Amniotic epithelial cell (primary cell): ENCODE measurements around the gene SLC6A5.

Experiments
- DNase-seq: peaks from one replicate; pipeline ENCODE4 v3.0.0-alpha.2; 2010; ENCODE audit warnings: low read depth

SLC6A5 gene

GRCh38 chr11:20620988-20621387 is 21.6 kb downstream of the SLC6A5 start:
- DNase-seq: no peak

GRCh38 chr11:20621679-20622078 is 22.3 kb downstream of the SLC6A5 start:
- DNase-seq: no peak

- no peak for DNase-seq
These were observed 23.8 kb downstream of the SLC6A5 start for GRCh38 chr11:20623252-20623651.

GRCh38 chr11:20626279-20626678 is 26.9 kb downstream of the SLC6A5 start:
- DNase-seq: no peak

- no peak for DNase-seq
These were observed 27.6 kb downstream of the SLC6A5 start for GRCh38 chr11:20627026-20627425.

DNA sequence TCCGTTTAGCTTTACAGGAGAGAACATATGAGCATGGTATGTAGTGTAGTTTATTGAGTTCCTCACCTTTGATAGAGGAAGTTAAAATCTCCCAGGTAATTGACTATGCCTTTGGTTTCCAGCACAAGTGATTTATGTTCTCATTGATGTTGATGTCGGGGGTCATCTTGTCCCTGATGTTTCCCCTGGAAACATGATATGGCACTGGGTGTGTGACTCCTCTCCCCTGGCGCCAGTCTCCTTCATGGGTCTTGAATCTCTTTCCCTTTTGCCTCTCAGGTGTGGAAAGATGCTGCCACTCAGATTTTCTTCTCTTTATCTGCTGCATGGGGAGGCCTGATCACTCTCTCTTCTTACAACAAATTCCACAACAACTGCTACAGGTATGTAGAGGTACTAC is 28.3 kb downstream of the SLC6A5 start:
- no peak for DNase-seq

DNA sequence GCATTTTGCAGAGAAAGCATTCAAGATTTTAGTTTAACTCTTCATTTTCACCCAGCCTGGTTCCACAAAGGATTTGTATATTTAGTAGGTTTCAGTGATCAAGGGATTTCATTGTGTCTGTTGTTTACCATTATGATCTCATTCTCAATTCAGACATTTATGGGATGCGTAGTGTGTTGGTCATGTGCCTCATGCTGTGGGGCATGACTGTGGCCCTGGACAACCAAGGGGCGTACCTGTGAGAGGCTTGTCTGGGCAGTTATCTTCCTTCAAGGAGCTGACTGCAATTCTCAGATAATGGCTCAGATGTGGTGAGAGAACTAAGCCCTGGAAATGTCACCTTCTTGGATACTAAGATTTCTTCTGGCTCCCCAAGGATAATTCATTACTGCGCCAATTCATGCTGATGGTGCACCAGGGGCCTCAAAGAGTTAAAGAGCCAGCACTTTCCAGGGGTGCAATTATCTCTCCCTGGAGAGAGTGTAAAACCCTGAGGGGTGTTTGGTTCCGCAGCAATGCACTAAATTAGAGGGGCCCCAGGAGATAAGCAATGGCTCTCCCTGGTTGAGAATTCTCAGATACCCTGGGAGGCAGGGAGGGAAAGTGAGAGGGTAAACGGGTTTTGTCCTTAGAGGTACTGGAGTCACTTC is 32.2 kb downstream of the SLC6A5 start:
- DNase-seq: no peak

DNA sequence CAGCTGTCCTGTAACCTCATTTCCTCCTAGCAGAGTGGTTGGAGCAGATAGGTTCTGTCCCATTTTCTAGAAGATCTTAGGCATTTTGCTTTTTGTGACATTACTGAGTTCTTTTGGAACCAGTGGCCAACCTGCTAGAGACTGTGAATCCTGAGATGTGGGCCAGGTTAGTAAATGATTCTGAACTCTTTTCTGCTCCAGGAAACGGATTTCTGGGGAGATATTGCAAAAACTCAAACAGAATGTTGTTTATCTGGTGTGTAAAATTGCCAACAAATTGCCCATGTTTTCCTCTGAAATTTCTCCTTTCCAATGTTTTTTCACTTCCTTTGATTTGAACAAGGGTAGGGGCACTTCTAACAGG is 32.7 kb downstream of the SLC6A5 start:
- DNase-seq: no peak

DNA sequence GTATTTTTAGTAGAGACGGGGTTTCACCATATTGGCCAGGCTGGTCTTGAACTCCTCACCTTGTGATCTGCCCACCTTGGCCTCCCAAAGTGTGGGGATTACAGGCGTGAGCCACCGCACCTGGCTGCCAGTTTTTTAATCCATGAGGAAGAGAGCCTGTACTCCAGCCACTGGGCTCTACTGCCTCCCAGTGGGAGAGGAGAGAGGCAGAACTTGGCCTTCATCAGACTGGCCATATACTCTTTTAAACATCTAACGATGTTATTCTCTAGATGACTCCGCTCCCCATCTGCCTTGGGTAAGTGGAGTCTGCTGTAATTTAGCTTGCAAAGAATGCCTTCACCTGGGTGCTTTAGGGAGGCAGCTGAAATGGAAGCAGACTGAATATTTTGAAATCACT is 34.6 kb downstream of the SLC6A5 start:
- no peak for DNase-seq

- no peak for DNase-seq
These were observed 35.4 kb downstream of the SLC6A5 start for GRCh38 chr11:20634781-20635180.

DNA sequence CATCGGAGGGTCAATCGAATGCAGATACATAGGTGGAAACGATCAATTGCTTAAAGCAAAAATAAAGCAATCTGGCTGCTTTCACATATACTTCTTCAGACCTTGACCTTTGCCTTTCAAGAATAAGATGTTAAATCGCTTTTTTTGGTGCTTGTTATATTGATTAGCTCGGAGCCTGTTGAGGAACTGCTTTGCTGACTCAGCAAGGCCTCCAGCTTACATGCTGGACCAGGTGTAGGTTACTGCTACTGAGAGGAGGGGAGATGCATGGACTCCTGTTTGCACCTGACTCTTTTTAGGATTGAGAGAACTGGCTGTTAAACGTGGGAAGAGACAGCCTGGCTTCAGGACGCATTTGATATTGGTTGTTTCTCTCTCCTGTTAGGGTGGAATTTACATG is 38.7 kb downstream of the SLC6A5 start:
- no peak for DNase-seq

DNA sequence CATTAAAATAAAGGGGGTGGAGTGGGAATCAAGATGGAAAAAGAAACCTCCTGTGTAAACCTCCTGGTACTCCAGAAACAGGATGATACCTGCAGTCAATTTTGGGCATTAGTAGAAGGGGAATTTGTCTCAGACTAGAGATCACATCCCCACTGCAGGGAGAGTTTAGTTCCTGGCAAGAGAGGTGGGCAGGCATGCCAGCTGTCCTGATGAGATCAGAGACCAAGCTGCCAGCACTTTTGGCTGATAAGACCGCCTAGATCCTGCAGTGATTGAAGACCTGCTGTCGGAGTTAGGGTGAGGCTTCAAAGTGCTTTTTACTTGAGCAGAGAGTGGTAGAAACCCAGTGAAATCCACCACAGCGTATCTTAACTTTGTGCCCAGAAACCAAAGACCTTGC is 40.3 kb downstream of the SLC6A5 start:
- DNase-seq: no peak

DNA sequence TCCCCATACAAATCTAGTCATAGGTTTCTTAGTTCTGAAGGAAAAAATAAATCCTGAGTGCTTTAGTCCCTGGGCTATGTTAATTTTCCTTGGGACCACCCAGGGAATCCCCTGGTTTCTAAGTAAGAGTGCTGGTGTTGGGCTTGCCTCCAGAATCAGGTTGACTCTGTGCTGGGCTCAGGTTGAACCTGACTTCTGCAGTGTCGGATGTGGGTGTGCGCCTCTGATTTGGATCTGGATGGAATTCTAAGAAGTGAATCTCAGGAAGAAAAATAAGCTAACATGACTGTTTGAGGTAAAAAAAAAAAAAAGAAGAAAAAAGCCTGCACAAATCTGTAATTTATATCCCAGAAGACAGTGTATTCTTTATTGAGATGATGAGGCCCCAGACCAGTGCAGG is 41.0 kb downstream of the SLC6A5 start:
- no peak for DNase-seq

- no peak for DNase-seq
These were observed 45.0 kb downstream of the SLC6A5 start for GRCh38 chr11:20644360-20644759.

DNA sequence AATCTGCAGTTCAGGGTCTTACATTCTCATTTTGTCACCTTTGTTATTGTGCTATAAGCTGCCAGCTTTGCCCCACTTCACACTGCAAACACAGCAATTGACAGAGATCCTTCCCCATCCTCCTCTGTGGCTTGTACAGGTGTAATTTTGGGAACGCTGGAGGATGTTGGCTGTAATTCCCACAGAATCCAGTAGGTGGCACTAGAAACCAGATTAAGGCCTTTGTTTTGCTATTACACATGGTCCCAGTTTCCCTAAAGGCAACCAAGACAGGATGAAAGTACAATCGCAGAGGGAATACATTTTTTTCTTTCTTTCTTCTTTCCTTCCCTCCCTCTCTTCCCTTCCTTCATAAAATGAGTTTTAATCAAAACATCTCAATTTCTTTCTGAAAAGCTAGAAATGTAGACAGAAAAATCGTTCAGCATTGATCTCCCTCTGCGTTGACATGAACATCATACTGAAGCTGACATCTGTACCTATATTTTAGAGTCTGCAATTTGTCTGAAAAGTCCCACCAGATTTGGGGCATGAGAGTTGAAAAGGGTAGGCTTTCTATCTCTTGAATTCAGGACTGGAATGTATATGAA is 48.7 kb downstream of the SLC6A5 start:
- DNase-seq: peak; percentile 27

GRCh38 chr11:20652150-20652806 is 52.9 kb downstream of the SLC6A5 start:
- DNase-seq: no peak

DNA sequence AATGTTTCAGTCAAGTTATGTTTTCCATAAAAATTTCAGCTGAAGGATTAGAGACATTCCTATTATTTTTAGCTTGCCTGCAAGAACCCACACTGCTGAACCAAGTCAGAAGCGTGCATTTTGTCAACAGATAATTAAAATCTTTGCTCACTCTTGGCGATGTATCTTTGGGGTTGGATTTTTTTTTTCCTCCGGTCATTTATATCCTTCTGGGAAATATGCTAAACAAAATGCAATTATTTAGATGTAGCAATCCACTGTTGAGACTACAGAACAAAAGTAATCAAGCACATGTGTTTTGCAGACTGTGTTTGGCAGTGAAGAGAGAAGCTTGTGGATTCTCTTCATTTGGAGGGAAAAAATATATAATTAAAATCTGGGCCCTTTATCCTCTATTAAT is 54.6 kb downstream of the SLC6A5 start:
- DNase-seq: no peak

GRCh38 chr11:20656901-20657300 is 57.5 kb downstream of the SLC6A5 start:
- no peak for DNase-seq

- DNase-seq: no peak
These were observed 58.7 kb downstream of the SLC6A5 start for GRCh38 chr11:20658135-20658534.

- no peak for DNase-seq
These were observed 62.0 kb downstream of the SLC6A5 start for GRCh38 chr11:20661445-20661844.

DNA sequence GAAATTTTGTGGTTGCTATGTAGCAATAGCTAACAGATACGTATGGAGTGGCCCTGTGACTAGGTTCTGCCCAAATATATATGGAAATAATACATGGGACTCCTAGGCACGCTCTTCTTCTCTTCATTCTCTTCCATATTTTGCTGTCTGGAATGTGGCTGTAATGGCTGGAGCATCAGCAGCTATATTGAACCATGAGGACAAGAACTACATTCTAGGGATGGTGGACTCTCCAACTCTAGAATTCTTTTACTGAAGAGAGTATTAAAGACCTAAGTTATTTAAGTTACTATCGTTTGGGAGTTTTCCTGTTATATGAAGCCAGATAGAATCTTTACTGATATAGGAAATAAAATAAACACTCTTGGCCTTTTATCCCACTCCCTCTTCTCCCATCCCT is 62.4 kb downstream of the SLC6A5 start:
- no peak for DNase-seq

GRCh38 chr11:20668131-20668809 is 68.9 kb downstream of the SLC6A5 start:
- DNase-seq: no peak
